Choroid plexus epithelial cell (primary cell): Measurements from ENCODE around the gene CIC.

Experiments used
- DNase-seq: peaks from one replicate; pipeline ENCODE4 v3.0.0-alpha.2; 2010; ENCODE audit warnings: low read depth
- H3K4me3 ChIP-seq: 2 replicates; pipeline ENCODE4 v1.5.1; 2011; ENCODE audit warnings: low read depth, mild to moderate bottlenecking, control low read depth, low read length, moderate library complexity
- CTCF ChIP-seq: conservative IDR thresholded peaks from 2 replicates; pipeline ENCODE4 v1.5.1; 2011; ENCODE audit warnings: low read depth, mild to moderate bottlenecking, control low read depth, inconsistent platforms, low read length, moderate library complexity

CIC gene

GRCh38 chr19:42295831-42296525 is 26.9 kb downstream of the CIC start:
- peak; percentile 92 for TF ChIP-seq CTCF
- H3K4me3 ChIP-seq: no peak overlapping the region
- peak; percentile 66 for DNase-seq

GRCh38 chr19:42297039-42297438 is 28.0 kb downstream of the CIC start:
- DNase-seq: no peak
- no peak overlapping the region for H3K4me3 ChIP-seq
- TF ChIP-seq CTCF: no peak

GRCh38 chr19:42301646-42302203 is 32.7 kb downstream of the CIC start, which contains the start of gene PRR19:
Gene PRR19, plus strand, starts transcription at chr19:42302132. Its CDS starts 7,453 bp downstream, at chr19:42309585.
- DNase-seq: no peak
- H3K4me3 ChIP-seq: peak within 1 kb of the TSS; percentile 78
- TF ChIP-seq CTCF: no peak

- peak overlapping the region; percentile 78 for H3K4me3 ChIP-seq
- DNase-seq: no peak
- no peak for TF ChIP-seq CTCF
Observed at GRCh38 chr19:42303101-42303464, 34.0 kb downstream of the CIC start.

- no peak overlapping the region for H3K4me3 ChIP-seq
- TF ChIP-seq CTCF: no peak
- no peak for DNase-seq
Observed at GRCh38 chr19:42303876-42304275, 34.8 kb downstream of the CIC start.

- no peak for TF ChIP-seq CTCF
- no peak overlapping the region for H3K4me3 ChIP-seq
- DNase-seq: no peak
Observed at GRCh38 chr19:42306646-42307045, 37.6 kb downstream of the CIC start.

GRCh38 chr19:42309686-42310085 is 40.6 kb downstream of the CIC start:
- H3K4me3 ChIP-seq: no peak overlapping the region
- DNase-seq: no peak
- no peak for TF ChIP-seq CTCF
